HG02938 (cell line): ENCODE results near the gene ZNF75A.
"Not testable (repeated sequence)": the region's sequence is repeated elsewhere in the genome, so short reads cannot be mapped to it uniquely, and the experiment has no call there.

ENCODE experiments used
- ATAC-seq: cut with Tn5 transposase; IDR thresholded peaks from one replicate; pipeline ENCODE4 v1.9.1; 2021; ENCODE audit warnings: mild to moderate bottlenecking, moderate library complexity; ENCODE audit not compliant: unreplicated experiment

The ZNF75A gene

GRCh38 chr16:3305109-3306068, at the start of gene ZNF75A, which contains the start of gene TIGD7:
TSS of gene ZNF75A (plus strand) at chr16:3305497. CDS start at chr16:3308429, 2,932 bp downstream.
TSS of gene TIGD7 (minus strand) at chr16:3305430. CDS start at chr16:3300614, 4,816 bp downstream.
- ATAC-seq, result peak; percentile 95

GRCh38 chr16:3256146-3256865, 49.0 kb upstream of the ZNF75A start, which contains the start of gene MEFV:
TSS of gene MEFV (minus strand) at chr16:3256633. CDS start at chr16:3256587, 46 bp downstream.
- ATAC-seq, result no peak

- ATAC-seq, result no peak
Observed at GRCh38 chr16:3256866-3257465, 48.3 kb upstream of the ZNF75A start.

- no peak for ATAC-seq
Observed at GRCh38 chr16:3259836-3260235, 45.5 kb upstream of the ZNF75A start.

- no peak for ATAC-seq
Observed at GRCh38 chr16:3262517-3262916, 42.8 kb upstream of the ZNF75A start.

GRCh38 chr16:3264137-3265036, 40.9 kb upstream of the ZNF75A start:
- ATAC-seq, result peak; percentile 76

- ATAC-seq, result no peak
Observed at GRCh38 chr16:3266873-3267537, 38.3 kb upstream of the ZNF75A start.

- ATAC-seq, result no peak
Observed at GRCh38 chr16:3268294-3268693, 37.0 kb upstream of the ZNF75A start.

- not testable (repeated sequence) for ATAC-seq
Observed at GRCh38 chr16:3270718-3271117, 34.6 kb upstream of the ZNF75A start.

GRCh38 chr16:3271281-3271680, 34.0 kb upstream of the ZNF75A start:
- ATAC-seq, result not testable (repeated sequence)

GRCh38 chr16:3274490-3274889, 30.8 kb upstream of the ZNF75A start:
- ATAC-seq, result no peak

GRCh38 chr16:3274947-3275346, 30.4 kb upstream of the ZNF75A start:
- no peak for ATAC-seq

GRCh38 chr16:3276679-3277078, 28.6 kb upstream of the ZNF75A start:
- ATAC-seq, result no peak

GRCh38 chr16:3281222-3281820, 24.0 kb upstream of the ZNF75A start:
- no peak for ATAC-seq

GRCh38 chr16:3282103-3282729, 23.1 kb upstream of the ZNF75A start:
- peak; percentile 40 for ATAC-seq

- ATAC-seq, result peak; percentile 86
Observed at GRCh38 chr16:3282730-3283542, 22.4 kb upstream of the ZNF75A start, which contains the start of gene ZNF263. TSS of gene ZNF263 (plus strand) at chr16:3283491. CDS start at chr16:3283819, 328 bp downstream.

GRCh38 chr16:3283543-3284447, 21.5 kb upstream of the ZNF75A start:
- no peak for ATAC-seq
